GM18909 (cell line): ENCODE results near the gene SEMA4C.

Source experiments
- ATAC-seq: cut with Tn5 transposase; IDR thresholded peaks from one replicate; pipeline ENCODE4 v1.9.1; 2021; ENCODE audit warnings: mild to moderate bottlenecking; ENCODE audit not compliant: unreplicated experiment, poor library complexity

SEMA4C gene

DNA sequence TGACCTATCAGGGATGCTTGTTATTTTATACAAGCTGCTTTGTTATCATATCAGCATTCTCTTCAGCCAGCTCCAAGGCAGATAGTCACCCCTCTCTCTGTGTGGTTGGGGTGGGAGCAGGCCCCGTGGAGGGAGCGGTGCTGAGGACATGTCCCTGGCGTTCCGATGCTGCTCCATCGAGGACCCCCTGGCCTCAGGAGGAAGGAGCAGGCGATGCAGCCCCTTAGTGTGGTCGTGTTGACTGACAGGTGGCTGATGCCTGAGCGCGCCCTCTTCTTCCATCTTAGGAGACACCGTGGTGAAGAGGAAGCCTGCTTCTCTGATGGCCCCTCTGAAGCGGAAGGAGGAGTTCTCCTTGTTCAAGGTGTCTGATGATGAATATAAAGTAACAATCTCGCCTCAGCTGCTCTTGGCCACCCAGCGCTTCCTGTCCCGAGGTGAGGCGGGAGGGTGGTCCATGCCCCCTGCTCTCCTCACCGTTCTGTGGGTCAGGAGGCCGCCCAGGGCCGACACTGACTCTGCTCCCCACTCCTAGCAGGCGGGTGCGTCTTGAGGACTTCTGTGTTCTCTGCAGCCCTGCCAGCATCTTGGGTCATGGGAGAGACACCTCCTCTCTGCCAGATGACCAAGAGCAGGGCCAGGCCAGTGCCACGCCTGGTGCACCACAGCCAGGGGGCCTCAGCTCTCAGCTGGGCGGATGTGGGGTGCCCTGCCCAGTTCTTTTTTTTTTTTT lies 43.2 kb downstream of the SEMA4C start:
- ATAC-seq = no peak

DNA sequence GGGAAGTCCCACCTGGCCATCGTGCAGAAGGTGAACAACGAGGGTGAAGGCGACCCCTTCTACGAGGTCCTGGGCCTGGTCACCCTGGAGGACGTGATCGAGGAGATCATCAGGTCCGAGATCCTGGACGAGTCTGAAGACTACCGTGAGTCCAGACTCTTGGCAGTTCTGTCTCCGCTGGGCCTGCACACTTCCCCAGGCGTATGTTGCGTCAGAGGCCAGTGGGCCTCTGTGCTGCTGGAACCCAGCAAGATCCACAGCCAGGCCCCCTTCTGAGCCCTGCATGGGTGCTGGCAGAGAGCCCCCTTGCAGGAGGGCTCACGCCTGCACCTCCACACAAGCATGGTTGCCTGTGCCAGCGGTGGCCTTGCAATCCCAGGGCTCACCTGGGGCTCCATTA lies 44.8 kb downstream of the SEMA4C start:
- no peak for ATAC-seq

DNA sequence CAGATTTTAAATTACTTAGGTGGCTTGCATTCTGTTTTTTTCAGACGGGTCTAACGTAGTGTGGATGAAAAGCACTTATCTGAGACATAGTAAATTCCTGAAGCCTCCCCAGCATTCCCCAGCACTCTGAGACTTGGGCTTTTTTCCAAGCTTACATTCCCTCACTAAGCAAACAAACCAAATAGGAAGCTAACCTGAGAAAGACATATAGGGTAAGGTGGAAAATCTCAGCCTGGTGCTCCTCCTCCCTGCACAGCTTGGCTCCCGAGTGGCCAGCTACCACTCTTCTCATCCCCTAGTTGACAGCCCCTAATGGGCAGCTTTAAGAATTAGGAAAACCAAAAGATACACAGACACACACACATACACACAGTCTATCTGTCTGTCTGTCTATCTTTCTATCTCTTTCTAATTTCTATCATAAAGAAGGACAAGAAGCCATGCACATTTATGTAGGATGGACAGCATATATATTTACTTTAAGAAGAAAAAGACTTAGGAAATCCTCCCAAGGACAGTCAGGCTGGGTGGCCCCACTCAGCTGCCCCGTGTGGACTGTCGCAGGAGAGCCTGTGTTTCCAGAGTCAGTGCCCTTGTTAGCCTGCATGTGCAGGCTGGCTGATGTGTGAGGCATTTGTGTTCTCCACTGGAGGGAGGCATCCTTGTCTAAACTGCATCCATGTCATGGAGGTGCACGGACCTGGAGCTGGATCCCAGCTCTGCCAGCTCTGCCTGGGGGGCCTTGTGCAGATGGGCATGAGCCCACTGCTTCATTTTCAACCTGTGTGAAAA lies 45.6 kb downstream of the SEMA4C start:
- ATAC-seq = no peak

DNA sequence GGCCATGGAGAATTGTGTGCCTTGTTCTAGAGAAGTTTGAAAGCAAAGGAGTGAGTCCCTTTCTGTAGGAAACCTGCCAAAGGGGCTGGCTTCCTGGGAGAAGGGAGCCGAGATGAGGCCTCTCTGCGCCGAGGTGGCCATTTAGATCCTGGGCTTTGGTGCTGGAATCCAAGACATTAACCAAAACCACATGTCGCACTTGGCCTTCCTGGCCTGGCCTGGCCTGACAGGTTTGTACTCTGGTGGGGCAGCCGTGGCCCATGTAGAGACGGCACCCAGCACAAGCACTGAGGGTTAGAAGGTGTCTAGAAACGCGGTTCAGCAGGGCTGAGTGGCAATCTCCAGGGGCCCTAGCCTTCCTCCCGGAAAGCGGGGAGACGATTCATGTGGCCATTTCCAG lies 46.7 kb downstream of the SEMA4C start:
- no peak for ATAC-seq

DNA sequence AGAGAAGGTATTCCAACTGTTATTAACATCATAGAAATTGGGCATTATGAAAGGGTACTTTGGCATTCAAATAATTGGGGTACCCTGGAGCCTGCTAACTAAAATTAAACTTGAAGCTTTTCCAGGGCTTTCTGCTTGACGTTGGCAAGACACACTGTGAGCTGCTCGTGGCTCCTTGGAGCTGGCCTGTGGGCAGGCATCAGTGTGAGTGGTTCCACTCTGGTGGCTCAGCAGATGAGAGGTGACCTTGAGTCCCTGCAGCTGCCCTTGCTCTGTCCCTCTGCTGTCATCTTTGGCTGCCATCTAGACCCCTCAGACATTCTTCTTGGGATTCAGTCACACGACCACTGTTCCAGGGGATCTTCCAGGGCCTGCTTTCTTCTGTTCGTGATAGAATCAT lies 47.1 kb downstream of the SEMA4C start:
- ATAC-seq = no peak

DNA sequence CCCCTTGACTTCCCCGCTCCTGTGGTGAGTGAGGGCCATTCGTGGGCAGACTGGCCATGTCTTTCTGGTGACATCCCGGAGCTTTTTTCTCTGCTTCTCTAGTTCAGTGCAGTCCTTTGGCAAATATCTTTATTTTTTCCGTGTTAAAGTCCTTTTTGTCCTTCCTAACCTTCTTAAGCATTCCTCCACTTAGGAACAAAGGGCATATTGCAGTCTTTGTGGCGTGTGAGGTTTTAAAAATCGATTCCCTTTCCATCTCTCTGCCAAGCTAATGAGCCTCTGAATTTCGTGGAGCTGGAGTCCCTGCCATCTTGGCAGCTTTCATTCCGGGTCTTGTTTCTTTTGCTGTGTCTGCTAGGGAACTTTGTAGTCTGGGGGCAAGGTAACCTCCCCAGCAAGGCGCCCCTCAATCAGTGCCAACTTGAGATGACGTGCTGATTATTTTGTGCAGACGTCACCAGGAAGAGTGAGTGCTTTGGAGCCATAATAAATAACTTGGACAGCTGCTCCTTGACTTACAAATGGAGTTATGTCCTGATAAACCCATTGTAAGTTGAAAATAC lies 48.7 kb downstream of the SEMA4C start:
- ATAC-seq = no peak

DNA sequence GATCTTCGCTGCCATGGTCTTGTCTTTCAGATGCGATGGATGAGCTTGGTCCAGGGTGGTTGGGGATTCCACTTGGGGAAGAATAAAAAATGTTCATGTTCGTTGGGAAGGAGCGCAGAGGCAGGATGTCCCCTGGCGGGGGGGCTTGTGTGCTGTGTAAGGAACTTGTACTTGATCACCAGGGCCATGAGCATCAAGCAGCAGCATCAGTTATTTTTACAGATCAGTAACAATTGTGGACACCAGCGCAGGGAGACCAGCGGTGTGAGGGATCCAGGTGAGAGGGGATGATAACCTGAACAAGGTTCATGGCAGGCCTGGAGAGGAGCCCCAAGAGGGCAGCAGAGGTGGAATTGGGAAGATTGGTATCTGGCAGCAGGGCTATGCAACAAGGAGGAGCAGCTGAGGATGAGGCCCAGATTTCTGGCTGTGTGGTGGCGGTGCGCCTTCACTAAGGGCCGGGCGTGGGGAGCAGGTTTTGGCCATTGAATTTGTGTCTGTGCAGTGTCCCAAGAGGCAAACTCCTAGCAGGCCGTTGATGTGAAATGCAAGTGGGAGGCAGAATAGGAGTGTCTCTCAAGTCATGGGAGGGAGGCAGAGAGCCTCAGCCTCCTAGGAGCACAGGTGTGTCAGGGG lies 49.9 kb downstream of the SEMA4C start:
- no peak for ATAC-seq

DNA sequence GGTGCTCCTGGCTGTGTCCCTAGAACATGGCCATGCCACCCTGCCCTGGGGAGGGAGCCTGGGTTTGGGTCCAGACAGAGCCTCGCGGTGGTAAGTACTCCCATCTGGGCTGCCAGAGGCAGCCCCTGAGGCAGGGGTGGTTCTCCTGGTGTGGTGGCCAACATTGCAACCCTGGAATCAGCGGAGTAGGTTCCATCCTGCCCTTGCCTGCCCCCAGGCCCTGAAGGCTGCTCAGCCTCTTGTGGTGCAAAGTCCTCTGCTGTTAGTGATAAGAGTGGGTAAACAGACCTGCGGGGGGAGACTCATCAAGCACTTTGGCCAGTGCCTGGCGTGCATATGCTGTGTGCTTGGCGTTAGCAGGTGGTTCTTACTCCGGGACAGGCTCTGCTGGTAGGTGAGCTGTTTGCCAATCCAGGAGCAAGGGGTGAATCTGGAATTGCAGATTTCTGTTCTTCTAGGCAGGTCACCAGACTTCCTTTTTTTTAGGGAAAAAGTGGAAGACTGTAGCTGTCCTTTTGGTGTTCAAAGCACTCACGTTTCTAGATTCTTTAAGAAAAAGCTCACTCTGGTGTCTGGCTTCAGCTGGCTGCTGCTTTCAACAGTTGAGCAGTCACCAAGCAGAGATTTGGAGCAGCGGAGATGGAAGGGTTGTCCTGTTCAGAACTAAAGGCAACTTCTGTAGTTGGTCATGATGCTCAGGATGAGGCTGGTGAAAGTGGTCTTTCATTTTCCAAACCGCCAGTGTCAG lies 50.6 kb downstream of the SEMA4C start:
- no peak for ATAC-seq

DNA sequence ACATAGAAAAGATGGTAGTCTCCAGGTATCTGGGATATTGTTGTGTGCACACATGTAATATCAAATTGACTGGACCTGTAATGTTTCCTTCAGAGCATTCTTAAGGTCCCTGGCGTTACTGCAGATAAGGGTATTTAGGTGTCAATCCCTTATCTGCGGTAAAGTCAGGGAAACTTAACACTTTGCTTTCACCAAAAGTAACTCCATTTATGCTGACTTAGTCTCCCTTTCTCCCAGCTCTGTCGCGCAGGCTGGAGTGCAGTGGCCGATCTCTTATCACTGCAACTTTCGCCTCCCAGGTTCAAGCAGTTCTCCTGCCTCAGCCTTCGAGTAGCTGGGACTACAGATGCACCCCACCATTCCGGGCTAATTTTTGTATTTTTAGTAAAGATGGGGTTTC lies 52.0 kb downstream of the SEMA4C start:
- no peak for ATAC-seq

DNA sequence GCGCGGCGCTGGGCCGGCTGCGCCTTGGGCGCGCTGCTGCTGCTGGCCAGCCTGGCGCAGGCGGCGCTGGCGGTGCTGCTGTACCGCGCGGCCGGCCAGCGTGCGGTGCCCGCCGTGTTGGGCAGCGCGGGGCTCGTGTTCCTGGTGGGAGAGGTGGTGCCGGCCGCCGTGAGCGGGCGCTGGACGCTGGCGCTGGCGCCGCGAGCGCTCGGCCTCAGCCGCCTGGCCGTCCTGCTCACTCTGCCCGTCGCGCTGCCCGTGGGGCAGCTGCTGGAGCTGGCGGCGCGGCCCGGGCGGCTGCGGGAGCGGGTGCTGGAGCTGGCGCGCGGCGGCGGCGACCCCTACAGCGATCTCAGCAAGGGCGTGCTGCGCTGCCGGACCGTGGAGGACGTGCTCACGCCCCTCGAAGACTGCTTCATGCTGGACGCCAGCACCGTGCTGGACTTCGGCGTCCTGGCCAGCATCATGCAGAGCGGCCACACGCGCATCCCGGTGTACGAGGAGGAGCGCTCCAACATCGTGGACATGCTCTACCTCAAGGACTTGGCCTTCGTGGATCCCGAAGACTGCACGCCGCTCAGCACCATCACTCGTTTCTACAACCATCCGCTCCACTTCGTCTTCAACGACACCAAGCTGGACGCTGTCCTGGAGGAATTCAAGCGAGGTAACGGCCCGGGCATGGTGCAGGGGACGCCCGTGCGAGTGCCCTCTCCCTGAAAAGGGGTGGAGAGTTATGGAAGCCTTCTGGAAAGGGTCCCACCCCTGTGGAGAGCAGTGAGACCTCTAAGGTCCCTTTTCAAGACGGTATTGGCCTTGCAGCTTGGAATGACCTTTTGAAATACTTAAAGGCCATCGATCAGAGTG lies 52.8 kb downstream of the SEMA4C start:
- peak; percentile 0 for ATAC-seq

DNA sequence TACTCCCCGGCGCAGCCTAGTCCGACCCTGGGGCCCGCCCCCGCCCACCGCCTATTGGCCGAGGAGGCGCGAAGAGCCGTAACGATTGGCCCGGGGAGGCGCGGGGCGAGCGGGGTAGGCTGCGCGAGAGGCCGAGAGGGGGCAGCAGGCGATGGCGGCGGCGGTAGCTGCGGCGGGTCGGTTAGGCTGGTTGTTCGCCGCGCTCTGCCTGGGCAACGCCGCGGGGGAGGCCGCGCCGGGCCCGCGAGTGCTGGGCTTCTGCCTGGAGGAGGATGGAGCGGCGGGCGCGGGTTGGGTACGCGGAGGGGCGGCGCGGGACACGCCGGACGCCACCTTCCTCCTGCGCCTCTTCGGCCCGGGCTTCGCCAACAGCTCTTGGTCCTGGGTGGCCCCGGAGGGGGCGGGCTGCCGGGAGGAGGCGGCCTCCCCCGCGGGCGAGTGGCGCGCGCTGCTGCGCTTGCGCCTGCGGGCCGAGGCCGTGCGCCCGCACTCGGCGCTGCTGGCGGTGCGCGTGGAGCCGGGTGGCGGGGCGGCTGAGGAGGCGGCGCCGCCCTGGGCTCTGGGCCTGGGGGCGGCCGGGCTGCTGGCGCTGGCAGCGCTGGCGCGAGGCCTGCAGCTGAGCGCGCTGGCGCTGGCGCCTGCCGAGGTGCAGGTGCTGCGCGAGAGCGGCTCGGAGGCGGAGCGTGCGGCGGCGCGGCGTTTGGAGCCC lies 53.6 kb downstream of the SEMA4C start, which contains the start of gene CNNM3:
Gene CNNM3, plus strand, starts transcription at position 142 of the 709 bp plus-strand sequence. Its CDS starts 10 bp downstream, at position 152.
- peak; percentile 88 for ATAC-seq

DNA sequence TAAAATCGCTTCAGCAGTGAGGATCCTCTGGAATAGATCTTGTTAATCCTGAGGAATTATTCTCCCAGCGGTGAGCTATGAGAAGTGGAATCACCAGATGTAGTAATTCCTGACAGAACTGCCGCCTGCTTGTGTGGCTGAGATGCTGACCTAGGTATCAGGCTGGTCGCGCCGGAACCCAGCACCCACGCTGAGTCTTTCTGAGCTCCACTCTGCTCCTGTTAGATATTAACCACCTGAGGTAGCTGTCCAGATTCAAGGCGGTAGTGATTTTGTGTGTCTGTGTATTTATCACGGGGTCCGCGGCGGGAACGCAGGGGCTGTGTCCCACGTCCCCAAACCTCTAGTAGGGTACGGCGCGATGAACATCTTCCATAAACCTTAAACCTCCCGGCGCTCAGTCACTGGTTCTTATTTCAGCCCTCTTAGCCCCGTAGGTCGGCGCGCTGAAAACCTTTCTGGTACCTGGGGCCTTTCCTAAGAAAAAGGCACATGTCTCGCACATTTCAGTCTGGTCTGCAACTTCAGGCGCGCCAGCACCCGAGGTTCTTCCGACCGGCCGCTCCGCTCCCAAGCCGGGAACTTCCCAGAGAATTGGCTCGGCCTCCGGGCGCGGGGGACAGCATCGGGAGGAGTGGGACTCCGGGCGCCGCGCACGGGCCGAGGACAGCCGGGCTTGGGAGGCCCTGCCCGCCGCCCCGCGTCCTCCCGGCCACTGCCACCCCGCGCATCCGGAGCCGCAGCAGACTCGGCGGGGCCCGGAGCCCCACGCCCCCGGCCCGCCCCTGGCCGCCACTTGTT lies 54.4 kb downstream of the SEMA4C start:
- ATAC-seq = peak; percentile 11

DNA sequence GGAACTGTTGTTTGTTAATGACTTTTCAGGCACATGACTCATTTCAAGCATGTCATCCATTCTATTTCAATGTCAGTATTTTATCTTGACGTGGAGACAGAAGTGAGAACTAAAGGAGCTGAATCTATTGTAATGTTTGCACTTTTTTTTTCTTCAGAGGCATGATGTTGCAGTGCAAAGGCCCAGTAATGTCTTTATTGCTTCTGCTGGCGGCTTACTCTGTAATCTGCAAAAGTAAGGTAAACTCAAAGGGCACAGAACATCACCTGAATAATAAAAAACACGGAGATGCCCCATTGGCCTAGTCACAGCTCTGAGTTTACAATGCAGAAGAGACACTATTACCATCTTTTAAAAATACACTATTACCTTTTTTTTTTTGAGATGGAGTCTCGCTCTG lies 56.2 kb downstream of the SEMA4C start:
- no peak for ATAC-seq

DNA sequence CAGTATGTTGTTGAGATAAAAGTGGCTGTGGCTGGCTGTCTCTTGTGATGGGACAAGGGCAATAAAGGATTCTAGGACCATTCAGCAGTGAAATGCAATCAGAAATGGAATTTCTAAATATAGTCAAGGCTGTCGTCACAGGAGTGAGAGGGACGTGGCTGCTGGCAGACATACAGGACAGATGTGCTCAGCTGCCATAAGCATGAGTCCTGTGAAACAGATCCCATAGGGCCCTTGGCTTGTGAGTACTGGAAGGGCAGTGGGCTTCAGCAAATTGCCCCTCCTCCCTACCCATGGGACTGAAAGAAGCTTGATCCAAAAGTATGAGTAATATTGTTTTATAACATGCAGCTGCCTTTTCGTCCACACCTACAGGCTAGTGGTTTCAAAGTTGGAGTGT lies 58.0 kb downstream of the SEMA4C start:
- ATAC-seq = no peak

DNA sequence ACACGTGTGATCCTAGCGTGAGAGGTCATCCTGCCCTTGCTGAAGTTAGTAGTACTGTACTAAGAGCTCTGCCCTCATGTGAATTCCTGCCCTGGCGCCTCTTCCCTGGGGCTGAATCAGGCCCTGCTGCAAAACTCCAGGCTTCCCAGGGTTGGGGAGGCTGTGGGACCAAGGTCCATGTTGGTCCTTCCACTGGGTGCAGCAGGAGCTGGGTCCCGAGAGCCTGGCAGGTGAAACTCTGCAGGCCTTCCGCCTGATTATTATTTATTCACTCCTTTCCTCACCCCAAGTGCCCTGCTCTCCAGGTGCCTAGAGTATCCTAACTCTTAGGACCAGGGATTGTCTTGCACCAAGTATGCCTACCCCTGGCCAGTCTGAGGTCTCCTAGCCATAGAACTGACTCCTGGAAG lies 59.1 kb downstream of the SEMA4C start:
- no peak for ATAC-seq

DNA sequence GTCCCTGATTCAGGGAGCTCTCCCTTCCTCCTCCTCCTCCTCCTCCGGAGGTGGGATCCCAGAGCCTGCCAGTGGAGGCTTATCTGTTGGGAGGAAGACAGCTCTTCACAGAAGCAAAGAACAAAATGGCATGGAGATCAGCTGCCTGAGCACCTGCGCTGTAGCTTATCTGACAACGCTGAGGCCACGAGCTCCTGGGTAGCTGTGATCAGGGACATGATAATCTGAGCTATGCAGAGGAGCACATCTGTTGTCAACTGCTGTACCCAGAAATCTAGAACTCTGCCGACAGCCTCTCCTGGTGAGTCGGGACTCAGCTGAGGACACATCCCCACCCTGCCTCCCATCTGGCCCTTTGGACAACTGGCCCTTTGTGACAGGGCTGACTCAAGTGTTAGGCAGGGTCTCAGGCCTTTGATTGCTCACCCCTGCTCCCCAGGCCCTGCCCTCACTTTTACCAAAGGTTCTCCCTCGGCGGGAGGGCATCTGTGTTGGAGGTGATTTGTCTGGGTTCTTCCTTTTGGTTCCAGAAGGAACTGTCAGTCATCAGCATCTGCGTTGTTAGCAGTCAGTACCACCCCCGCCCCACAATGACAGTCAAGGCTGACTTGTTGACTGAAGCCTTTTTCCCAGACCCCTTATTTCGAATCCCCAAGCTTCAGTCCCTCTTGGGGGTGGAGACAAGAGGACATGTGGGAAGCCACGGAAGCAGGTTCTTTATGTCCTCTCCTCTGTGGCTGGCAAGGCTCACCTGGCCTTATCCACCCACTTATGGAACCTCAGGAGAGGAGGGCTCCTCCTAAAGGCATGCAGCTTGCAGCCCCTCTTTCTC lies 59.7 kb downstream of the SEMA4C start:
- ATAC-seq = no peak
